K562 (cell line): ENCODE data around the gene ZNF646. TPM values are rescaled to one million over a fixed set of nuclear protein-coding genes. Genes with fewer than 3 reads are reported as not detected.

Experiments
- ESRRA ChIP-seq: fragments of 450-650 bp; IDR thresholded peaks from 2 replicates; pipeline ENCODE4 v1.6.1; 2014; ENCODE audit warnings: low read depth, mild to moderate bottlenecking, moderate library complexity, borderline replicate concordance
- ETS2 ChIP-seq: IDR thresholded peaks from 2 replicates; pipeline ENCODE4 v1.6.1; 2016; ENCODE audit warnings: borderline replicate concordance, missing genetic modification characterization, mild to moderate bottlenecking, moderate library complexity, missing compliant biosample characterization; ENCODE audit not compliant: poor library complexity, severe bottlenecking
- HNRNPK ChIP-seq: fragments of 200-400 bp; formaldehyde crosslinking; IDR thresholded peaks from one replicate; pipeline ENCODE4 v1.6.1; 2018; ENCODE audit warnings: mild to moderate bottlenecking, low read depth, low read length; ENCODE audit not compliant: poor library complexity, severe bottlenecking
- KDM1A ChIP-seq, 2 experiments: fragments of 450-650 bp; IDR thresholded peaks; 2 replicates each; pipeline ENCODE4 v1.6.1; 2016; ENCODE audit warnings: mild to moderate bottlenecking in 2 of 2
- MECOM ChIP-seq: fragments of 250-450 bp; sonication (Bioruptor Pico); IDR thresholded peaks from 2 replicates; pipeline ENCODE4 v1.8.0; 2022; ENCODE audit warnings: inconsistent platforms
- MYC ChIP-seq, 2 experiments: fragments of 250-450 bp in 1 of 2; sonication (Bioruptor Pico) in 1 of 2; IDR thresholded peaks; 2 replicates each; pipeline versions ENCODE4 v1.5.1 to v1.6.1; 2012 to 2021; ENCODE audit warnings: low read depth in 2 of 2, borderline replicate concordance in 1 of 2, improper control_type of control experiment in 1 of 2, low read length in 1 of 2, mild to moderate bottlenecking in 1 of 2, moderate library complexity in 1 of 2
- NCOA6 ChIP-seq: fragments of 450-650 bp; IDR thresholded peaks from 2 replicates; pipeline ENCODE4 v1.6.1; 2017; ENCODE audit warnings: mild to moderate bottlenecking
- XRCC4 ChIP-seq: IDR thresholded peaks from one replicate; pipeline ENCODE4 v1.6.1; 2011; ENCODE audit not compliant: insufficient read depth, insufficient read length; ENCODE audit errors: extremely low read depth
- YBX1 ChIP-seq: fragments of 450-650 bp; IDR thresholded peaks from 2 replicates; pipeline ENCODE4 v1.7.1; 2016; ENCODE audit warnings: mild to moderate bottlenecking
- ZNF143 ChIP-seq: sonication (generic); formaldehyde crosslinking; IDR thresholded peaks from 2 replicates; pipeline ENCODE4 v1.9.0; 2022; ENCODE audit warnings: mild to moderate bottlenecking, missing genetic modification reagents
- polyA plus RNA-seq, 8 experiments: library from polyadenylated mRNA; depleted of rRNA in 4 of 8; stranded (reverse) in 5 of 8; unstranded in 3 of 8; fragments of >200 nt; fragmentation: Nextera tagmentation in 2 of 8; fragmentation: Illumina TruSeq in 1 of 8; extraction: Ambion mirVana in 2 of 8; extraction: Trizol in 1 of 8; gene quantifications; 2 replicates each; pipeline versions ENCODE4 v1.2.1 to v1.2.3, GENCODE V29; 2011 to 2014; ENCODE audit warnings: inconsistent platforms in 1 of 8, missing spikeins in 1 of 8
- total RNA-seq, 7 experiments: library from RNA; depleted of rRNA in 6 of 7; stranded (reverse); fragments of >200 nt in 6 of 7; fragmentation: Illumina TruSeq in 2 of 7; extraction: Trizol in 2 of 7; gene quantifications; 2 replicates each; pipeline versions ENCODE4 v1.2.1 to v1.2.3, GENCODE V29; 2011 to 2021; ENCODE audit warnings: low replicate concordance in 1 of 7
- TF ChIP-seq, protein P1 (sequence below), 2 experiments: fragments of 450-650 bp; formaldehyde crosslinking in 1 of 2; IDR thresholded peaks; 2 replicates each; pipeline versions ENCODE4 v1.4.0 to v1.6.1; 2014 to 2020; ENCODE audit warnings: mild to moderate bottlenecking in 2 of 2, borderline replicate concordance in 1 of 2, low read depth in 1 of 2
- TF ChIP-seq, protein P2 (sequence below): fragments of 450-650 bp; formaldehyde crosslinking; IDR thresholded peaks from 2 replicates; pipeline ENCODE4 v1.4.0; 2020; ENCODE audit warnings: mild to moderate bottlenecking, moderate library complexity
- TF ChIP-seq, protein P3 (sequence below): fragments of 250-450 bp; sonication (Bioruptor Pico); IDR thresholded peaks from 2 replicates; pipeline ENCODE4 v1.5.0; 2020; ENCODE audit warnings: mild to moderate bottlenecking

The ZNF646 gene
- total and polyA plus RNA-seq, 9 of the 15 experiments (the other 6 are each of a cell fraction or from before 2014, with no cell fraction given): 0.08 to 20.6 (median 8.0) TPM

DNA sequence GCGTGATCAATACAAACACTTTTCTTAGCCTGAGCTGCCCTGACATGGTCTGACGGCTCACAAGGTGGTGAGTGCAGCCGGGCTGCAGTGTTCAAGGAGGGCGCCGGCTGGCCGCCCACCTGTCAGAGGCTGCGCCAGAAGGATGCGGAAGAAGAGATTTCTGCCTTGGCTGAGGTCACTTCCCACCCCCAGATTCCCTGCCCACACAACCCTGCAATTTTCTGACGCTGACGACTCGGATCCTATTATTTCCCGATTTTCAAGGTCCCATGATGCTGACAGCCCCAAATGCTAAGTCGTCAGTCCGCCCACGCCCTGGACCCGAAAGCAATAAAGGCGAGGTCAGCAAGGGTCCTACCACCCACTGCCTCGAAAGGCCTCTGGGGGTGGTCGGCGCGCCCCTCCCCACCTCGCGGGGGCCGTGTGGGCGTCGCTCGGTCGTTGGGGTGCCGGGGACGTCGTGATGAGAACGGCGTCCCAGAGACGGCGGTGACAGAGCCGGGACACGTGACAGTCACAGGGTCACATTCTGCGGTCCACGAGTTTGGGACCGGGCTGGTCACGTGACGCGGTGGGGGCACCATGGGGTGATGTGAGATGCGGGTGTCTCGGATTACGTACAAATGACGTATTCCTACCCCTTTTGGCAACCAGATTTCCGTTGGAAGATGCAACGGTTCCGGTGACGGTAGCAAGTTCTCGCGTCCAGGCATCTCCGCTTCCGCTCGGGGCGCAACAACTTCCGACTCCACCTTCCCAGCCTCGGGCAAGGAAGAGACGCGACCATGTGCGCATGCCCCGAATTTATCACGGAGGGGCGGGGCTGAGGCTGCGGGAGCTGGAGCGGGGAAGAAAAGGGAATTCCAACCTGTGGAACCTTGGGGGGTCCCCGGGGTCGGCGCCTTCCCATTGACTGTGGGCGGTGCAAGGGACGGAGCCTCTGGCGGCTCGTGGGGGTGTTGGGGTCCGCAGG is 41.2 kb upstream of the ZNF646 start, which contains the start of gene STX4 (continued):
- TF ChIP-seq, protein P1, sequence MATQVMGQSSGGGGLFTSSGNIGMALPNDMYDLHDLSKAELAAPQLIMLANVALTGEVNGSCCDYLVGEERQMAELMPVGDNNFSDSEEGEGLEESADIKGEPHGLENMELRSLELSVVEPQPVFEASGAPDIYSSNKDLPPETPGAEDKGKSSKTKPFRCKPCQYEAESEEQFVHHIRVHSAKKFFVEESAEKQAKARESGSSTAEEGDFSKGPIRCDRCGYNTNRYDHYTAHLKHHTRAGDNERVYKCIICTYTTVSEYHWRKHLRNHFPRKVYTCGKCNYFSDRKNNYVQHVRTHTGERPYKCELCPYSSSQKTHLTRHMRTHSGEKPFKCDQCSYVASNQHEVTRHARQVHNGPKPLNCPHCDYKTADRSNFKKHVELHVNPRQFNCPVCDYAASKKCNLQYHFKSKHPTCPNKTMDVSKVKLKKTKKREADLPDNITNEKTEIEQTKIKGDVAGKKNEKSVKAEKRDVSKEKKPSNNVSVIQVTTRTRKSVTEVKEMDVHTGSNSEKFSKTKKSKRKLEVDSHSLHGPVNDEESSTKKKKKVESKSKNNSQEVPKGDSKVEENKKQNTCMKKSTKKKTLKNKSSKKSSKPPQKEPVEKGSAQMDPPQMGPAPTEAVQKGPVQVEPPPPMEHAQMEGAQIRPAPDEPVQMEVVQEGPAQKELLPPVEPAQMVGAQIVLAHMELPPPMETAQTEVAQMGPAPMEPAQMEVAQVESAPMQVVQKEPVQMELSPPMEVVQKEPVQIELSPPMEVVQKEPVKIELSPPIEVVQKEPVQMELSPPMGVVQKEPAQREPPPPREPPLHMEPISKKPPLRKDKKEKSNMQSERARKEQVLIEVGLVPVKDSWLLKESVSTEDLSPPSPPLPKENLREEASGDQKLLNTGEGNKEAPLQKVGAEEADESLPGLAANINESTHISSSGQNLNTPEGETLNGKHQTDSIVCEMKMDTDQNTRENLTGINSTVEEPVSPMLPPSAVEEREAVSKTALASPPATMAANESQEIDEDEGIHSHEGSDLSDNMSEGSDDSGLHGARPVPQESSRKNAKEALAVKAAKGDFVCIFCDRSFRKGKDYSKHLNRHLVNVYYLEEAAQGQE (IDR thresholded peaks at IDR 0.05; ENCODE audit: borderline replicate concordance): peak; percentile 94
- TF ChIP-seq, protein P1 (CRISPR knock-in tag; IDR thresholded peaks at IDR 0.05; ENCODE audit: low read depth): peak; percentile 48; the same call in 1 of the 2 replicates
- TF ChIP-seq MYC (IDR thresholded peaks at IDR 0.05; ENCODE audit: low read depth, low read length) (peak; percentile 94), MYC (CRISPR knock-in tag; IDR thresholded peaks at IDR 0.05; ENCODE audit: borderline replicate concordance, low read depth) (peak; percentile 88; the same call in 1 of the 2 replicates), ESRRA (peak; percentile 90), NCOA6 (no peak), ZNF143 (CRISPR knock-in tag) (no peak; the same call in 1 of the 2 replicates), HNRNPK (no peak), MECOM (peak; percentile 60), YBX1 (no peak), ETS2 (tag) (no peak), XRCC4 (no peak), KDM1A (IDR thresholded peaks at IDR 0.05) (no peak)
- TF ChIP-seq, protein P2, sequence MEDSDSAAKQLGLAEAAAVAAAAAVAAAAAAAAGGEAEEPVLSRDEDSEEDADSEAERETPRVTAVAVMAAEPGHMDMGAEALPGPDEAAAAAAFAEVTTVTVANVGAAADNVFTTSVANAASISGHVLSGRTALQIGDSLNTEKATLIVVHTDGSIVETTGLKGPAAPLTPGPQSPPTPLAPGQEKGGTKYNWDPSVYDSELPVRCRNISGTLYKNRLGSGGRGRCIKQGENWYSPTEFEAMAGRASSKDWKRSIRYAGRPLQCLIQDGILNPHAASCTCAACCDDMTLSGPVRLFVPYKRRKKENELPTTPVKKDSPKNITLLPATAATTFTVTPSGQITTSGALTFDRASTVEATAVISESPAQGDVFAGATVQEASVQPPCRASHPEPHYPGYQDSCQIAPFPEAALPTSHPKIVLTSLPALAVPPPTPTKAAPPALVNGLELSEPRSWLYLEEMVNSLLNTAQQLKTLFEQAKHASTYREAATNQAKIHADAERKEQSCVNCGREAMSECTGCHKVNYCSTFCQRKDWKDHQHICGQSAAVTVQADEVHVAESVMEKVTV (CRISPR knock-in tag): 0 out of 2 replicates have a peak, but pooled peaks have one; percentile 18
- TF ChIP-seq, protein P3, sequence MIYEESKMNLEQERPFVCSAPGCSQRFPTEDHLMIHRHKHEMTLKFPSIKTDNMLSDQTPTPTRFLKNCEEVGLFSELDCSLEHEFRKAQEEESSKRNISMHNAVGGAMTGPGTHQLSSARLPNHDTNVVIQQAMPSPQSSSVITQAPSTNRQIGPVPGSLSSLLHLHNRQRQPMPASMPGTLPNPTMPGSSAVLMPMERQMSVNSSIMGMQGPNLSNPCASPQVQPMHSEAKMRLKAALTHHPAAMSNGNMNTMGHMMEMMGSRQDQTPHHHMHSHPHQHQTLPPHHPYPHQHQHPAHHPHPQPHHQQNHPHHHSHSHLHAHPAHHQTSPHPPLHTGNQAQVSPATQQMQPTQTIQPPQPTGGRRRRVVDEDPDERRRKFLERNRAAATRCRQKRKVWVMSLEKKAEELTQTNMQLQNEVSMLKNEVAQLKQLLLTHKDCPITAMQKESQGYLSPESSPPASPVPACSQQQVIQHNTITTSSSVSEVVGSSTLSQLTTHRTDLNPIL: peak; percentile 20; the same call in 1 of the 2 replicates
